Muscle layer of colon (tissue), 2 donors: ENCODE measurements around the gene L2HGDH.
A peak's percentile ranks its signal among the peaks of the same experiment; 100 is the strongest.
"Not testable (repeated sequence)": the region's sequence is repeated elsewhere in the genome, so short reads cannot be mapped to it uniquely, and the experiment has no call there.

ENCODE experiments used
- H3K27ac ChIP-seq: one replicate; pipeline ENCODE4 v1.7.0; 2013; ENCODE audit warnings: low read depth, mild to moderate bottlenecking, low read length, moderate library complexity
- H3K27me3 ChIP-seq, 2 donors: one replicate each; pipeline ENCODE4 v1.7.0; 2013; ENCODE audit warnings: low read length in 2 of 2, mild to moderate bottlenecking in 2 of 2; ENCODE audit not compliant: insufficient read depth in 2 of 2, control insufficient read depth in 1 of 2
- H3K36me3 ChIP-seq: one replicate; pipeline ENCODE4 v1.7.0; 2013; ENCODE audit warnings: mild to moderate bottlenecking, low read length; ENCODE audit not compliant: insufficient read depth
- H3K4me1 ChIP-seq: one replicate; pipeline ENCODE4 v1.7.0; 2013; ENCODE audit warnings: mild to moderate bottlenecking, low read length; ENCODE audit not compliant: insufficient read depth
- H3K4me3 ChIP-seq, 2 donors: one replicate each; pipeline ENCODE4 v1.7.0; 2013; ENCODE audit warnings: low read length in 2 of 2, low read depth in 1 of 2, mild to moderate bottlenecking in 1 of 2, moderate library complexity in 1 of 2
- H3K9ac ChIP-seq: one replicate; pipeline ENCODE4 v1.7.0; 2013; ENCODE audit warnings: low read length
- H3K9me3 ChIP-seq: one replicate; pipeline ENCODE4 v1.7.0; 2013; ENCODE audit warnings: mild to moderate bottlenecking, low read length
- donor health status: abdominal sarcoma.
- donor health status: Adenocarcinoma of cecum.

Gene L2HGDH

DNA sequence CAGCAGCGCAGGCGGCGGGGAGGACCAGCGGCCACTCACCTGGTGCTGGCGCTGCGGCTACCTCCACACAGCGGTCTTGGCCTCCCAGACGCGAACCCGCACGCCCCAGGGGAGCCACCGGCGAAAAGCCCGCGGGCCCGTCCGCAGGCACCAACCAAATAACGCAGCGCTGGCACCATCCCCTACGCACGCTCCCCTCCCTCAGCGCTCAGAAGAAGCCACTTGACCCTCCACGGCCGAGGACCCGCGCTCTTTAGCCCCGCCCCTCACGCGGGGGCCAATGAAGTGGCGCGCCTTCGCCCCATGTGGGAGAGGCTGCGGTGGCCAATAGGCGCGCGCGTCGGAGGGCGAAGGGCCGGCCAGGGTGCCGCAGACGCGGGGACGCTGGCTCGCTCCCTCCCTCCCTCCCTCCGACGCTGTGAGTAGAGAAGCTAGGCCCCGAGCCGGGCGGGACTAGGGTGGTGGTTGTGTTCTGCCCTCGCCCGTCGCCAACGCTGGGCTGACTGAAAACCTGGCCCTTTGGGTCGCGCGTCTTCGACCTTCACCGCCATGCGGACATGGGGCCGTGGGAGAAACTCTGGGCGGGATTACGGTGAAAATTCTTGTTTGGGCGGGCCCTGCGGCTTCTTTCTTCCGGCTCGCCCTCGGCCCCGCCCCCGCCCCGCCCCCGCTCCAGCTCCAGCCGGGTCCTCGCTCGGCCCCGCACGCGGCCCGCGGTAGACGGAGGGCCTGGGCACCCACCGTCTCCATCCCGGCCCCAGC lies at the start of gene L2HGDH, which contains the start of gene DMAC2L:
Gene L2HGDH, minus strand, starts transcription at position 258 of the 762 bp plus-strand sequence. Its CDS starts 79 bp downstream, at position 179.
Gene DMAC2L, plus strand, starts transcription at position 353 of the 762 bp plus-strand sequence. CDS start 9,164 bp downstream, outside the sequence.
- no peaks in the 10 kb centered on the region for H3K9me3 ChIP-seq
- peaks cover 15% of the 10 kb centered on the region for H3K4me1 ChIP-seq
- no peaks in the 10 kb centered on the region for H3K27me3 ChIP-seq
- H3K4me3 ChIP-seq: peak within 1 kb of the TSS; percentile 74 to 94
- H3K36me3 ChIP-seq: no peaks in the 10 kb centered on the region
- H3K27ac ChIP-seq: peak within 1 kb of the TSS; percentile 92
- H3K9ac ChIP-seq: peak within 1 kb of the TSS; percentile 63

DNA sequence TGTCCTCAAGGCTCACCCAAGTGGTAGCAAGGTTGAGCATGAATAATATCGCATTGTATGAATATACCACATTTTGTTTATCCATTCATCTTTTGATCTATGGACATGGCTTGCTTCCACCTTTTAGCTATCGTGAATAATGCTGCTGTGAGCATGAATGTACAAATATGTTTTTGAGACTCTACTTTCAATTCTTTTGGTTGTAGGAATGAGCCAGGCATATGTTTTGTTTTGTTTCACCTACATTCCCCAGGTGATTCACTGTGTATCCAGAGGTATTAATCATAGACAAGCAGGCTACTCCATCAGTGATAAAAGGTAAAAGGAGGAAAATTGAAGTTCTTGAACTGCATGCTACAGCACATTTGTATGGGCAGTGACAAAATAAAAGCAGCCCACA lies 48.8 kb upstream of the L2HGDH start:
- no peak overlapping the region for H3K9ac ChIP-seq
- no peaks in the 10 kb centered on the region for H3K9me3 ChIP-seq
- H3K36me3 ChIP-seq: no peaks in the 10 kb centered on the region
- no peaks in the 10 kb centered on the region for H3K27me3 ChIP-seq
- no peak overlapping the region for H3K27ac ChIP-seq
- no peak overlapping the region for H3K4me3 ChIP-seq
- H3K4me1 ChIP-seq: no peaks in the 10 kb centered on the region

DNA sequence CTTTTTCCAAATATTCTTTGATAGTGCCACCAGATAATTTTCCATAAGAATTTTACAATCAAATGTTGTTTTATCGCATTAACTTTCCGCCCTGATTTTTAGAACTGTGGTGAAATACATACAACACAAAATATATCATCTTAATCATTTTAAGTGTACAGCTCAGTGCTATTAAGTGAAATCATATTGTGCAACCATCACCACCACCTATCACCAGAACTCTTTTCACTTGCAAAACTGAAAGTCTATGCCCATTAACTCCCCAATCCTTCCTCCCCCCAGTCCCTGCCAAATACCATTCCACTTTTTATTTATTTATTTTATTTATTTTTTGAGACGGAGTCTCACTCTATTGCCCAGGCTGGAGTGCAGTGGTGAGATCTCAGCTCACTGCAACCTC lies 48.1 kb upstream of the L2HGDH start:
- Histone ChIP-seq H3K9me3 (no peaks in the 10 kb centered on the region), H3K4me1 (no peaks in the 10 kb centered on the region), H3K4me3 (no peak overlapping the region), H3K27me3 (no peaks in the 10 kb centered on the region), H3K36me3 (no peaks in the 10 kb centered on the region), H3K9ac (no peak overlapping the region), H3K27ac (no peak overlapping the region)

DNA sequence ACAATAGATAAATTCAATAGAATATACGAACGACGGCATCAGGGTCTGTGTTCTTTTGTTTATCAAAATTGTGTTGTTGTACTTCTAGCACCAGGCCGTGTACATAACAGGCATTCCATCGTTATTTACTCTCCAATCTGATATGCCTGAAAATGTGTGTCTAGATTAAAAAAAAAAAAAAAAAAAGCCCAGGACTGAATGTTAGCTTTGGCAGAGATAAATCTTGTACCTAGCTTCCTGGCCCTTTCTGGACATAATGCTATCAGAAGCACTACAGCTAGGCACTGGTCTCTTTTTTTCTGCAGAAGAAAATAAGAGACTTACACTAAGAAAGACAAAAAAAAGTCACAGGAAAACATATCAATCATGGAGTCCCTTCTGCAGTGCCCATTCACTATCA lies 47.6 kb upstream of the L2HGDH start:
- Histone ChIP-seq H3K9ac (no peak overlapping the region), H3K9me3 (no peaks in the 10 kb centered on the region), H3K4me1 (no peaks in the 10 kb centered on the region), H3K27ac (no peak overlapping the region), H3K4me3 (no peak overlapping the region), H3K27me3 (no peaks in the 10 kb centered on the region), H3K36me3 (no peaks in the 10 kb centered on the region)

DNA sequence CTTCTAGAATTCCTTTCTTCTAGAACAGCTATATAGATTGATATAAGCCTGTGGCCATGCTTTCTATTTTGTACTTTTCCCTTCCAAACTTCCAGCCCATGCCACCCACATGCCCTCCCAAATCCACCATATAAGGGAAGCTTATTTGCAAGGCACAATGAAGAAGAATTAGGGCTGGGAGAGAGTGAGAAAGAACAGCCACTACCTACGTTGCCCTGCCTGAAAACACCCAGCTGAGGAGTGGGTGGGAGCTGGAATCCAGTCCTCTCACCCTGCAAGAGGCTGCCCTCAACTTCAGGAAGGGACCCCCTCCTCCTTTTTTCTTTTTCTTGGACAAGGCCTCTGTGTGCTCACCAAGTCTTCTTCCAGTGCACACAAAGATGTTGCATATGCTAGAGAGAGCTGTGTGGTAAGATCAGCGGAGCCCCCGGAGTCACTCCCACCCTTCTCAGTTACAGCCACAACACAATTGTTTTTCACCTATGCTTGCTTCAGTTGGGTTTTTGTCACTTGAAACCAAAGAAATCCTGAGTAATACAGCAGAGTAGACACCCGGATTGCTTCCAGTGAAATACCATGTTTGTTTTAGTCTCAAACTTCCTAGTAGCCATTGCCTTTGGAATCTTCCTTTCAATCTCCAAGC lies 45.8 kb upstream of the L2HGDH start:
- H3K9ac ChIP-seq: no peak overlapping the region
- H3K36me3 ChIP-seq: no peaks in the 10 kb centered on the region
- H3K27ac ChIP-seq: no peak overlapping the region
- no peaks in the 10 kb centered on the region for H3K9me3 ChIP-seq
- H3K27me3 ChIP-seq: no peaks in the 10 kb centered on the region
- H3K4me3 ChIP-seq: no peak overlapping the region
- H3K4me1 ChIP-seq: peaks cover 3% of the 10 kb centered on the region

DNA sequence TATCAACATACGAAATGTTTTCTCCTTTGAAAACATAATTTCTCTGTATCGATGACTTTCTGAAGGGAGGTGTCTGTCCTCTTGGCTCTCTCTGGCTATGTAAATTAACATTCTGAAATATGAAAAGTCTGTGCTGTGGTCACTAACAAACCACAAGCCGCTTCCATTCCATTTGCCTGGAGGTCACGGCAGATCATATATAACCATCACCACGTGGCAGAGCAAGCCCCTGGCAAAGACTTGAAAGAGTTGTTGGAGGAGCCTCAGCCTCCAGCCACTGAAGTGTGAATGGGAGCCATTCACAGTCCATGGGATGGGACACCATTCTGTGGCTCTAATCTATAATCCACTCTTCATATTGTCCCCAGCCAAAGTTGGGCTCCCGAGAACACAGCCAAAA lies 45.1 kb upstream of the L2HGDH start:
- Histone ChIP-seq H3K9me3 (no peaks in the 10 kb centered on the region), H3K27me3 (no peaks in the 10 kb centered on the region), H3K9ac (no peak overlapping the region), H3K4me3 (no peak overlapping the region), H3K36me3 (no peaks in the 10 kb centered on the region), H3K27ac (no peak overlapping the region), H3K4me1 (peaks cover 6% of the 10 kb centered on the region)

DNA sequence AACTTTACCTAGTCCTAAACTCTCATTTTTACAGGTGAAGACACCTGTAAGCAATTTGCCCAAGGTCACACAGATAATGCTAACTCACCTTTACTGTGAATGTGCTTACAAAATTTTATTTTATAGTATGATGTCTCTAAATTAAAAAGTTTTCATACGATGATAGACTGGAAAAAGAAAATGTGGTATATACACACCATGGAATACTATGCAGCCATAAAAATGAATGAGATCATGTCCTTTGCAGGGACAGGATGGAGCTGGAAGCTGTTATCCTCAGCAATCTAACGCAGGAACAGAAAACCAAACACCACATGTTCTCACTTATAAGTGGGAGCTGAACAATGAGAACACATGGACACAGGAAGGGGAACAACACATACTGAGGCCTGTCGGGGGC lies 44.3 kb upstream of the L2HGDH start:
- H3K9me3 ChIP-seq, H3K27me3 ChIP-seq, H3K27ac ChIP-seq, H3K9ac ChIP-seq, H3K4me3 ChIP-seq, H3K36me3 ChIP-seq, H3K4me1 ChIP-seq: not testable (repeated sequence)

DNA sequence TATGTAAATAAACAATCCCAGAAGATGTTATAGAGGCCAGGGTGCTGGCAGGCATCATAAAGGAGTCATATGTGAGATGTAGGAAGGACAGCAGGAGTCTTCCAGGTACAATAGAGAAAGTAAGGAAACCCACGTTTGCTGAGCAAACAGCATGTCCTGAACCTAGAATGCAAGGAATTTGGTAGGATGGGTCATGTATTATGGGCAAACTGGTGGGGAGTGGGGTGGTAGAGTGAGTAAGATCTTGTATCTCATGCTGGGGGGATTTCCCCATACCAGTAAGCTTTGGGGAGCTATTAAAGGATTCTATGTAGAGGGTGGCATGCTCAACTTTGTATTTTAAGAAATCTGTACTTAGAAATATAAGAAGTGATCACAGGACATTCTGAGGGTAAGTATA lies 43.7 kb upstream of the L2HGDH start:
- Histone ChIP-seq H3K27ac (no peak overlapping the region), H3K9ac (no peak overlapping the region), H3K36me3 (no peaks in the 10 kb centered on the region), H3K27me3 (no peaks in the 10 kb centered on the region), H3K4me1 (peaks cover 6% of the 10 kb centered on the region), H3K9me3 (no peaks in the 10 kb centered on the region), H3K4me3 (no peak overlapping the region)

DNA sequence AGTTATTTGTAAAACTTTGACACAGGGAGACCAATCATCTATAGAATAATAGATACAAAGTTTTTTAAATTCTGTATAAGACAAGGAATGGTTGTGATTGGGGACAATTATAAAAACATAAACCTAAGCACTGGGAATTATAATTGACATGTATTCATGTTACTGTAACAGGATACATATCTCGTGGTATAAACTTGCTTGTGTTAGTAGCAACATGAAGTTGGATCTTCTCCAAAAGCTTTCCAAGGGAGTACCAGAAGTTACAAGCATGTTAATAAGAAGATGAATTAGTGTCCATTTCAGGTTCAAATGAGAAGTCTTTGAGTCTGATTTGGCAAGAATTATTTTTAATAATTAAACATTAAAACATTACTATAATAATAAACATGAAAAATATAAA lies 42.5 kb upstream of the L2HGDH start:
- H3K36me3 ChIP-seq: no peaks in the 10 kb centered on the region
- no peaks in the 10 kb centered on the region for H3K9me3 ChIP-seq
- H3K9ac ChIP-seq: no peak overlapping the region
- no peak overlapping the region for H3K4me3 ChIP-seq
- H3K27ac ChIP-seq: no peak overlapping the region
- peaks cover 6% of the 10 kb centered on the region for H3K4me1 ChIP-seq
- H3K27me3 ChIP-seq: no peaks in the 10 kb centered on the region

DNA sequence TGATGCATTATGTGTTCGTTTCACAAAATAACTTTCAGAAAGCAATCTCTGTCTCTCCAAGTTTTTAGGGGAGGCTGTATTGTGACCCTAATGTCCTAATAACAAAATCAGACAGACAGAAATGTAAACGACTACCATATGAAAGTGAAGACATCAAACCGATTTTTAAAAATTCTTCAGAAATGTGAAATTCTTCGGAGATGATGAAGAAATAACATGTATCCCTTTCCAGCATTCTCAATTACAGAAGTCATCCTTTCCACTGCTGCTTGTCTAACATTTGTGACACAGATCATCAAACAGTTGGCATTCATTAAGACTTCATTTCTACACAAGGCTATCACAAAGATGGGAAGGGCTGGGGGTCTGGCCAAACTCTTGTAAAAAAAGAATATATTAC lies 41.1 kb upstream of the L2HGDH start:
- no peak overlapping the region for H3K9ac ChIP-seq
- no peaks in the 10 kb centered on the region for H3K36me3 ChIP-seq
- peaks cover 6% of the 10 kb centered on the region for H3K4me1 ChIP-seq
- no peak overlapping the region for H3K27ac ChIP-seq
- no peaks in the 10 kb centered on the region for H3K9me3 ChIP-seq
- no peaks in the 10 kb centered on the region for H3K27me3 ChIP-seq
- no peak overlapping the region for H3K4me3 ChIP-seq

DNA sequence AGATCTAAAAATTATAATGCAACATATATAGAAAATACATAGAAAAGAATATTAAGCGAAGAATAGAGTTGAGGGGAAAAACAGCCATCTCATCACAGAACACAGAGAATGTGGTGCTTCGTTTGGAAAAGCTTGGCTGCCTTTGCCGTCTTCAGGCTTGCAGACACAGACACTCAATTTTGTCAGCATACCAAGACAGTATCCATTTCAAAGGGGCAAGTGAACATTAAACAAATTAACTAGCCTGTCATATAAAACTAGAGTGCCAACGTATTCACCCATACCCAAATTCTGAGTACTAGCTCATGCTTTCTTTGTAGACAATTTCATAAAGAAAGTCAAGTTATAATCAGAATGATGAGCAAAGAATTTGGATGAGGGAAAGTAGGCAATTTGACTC lies 40.6 kb upstream of the L2HGDH start:
- no peak overlapping the region for H3K4me3 ChIP-seq
- H3K27ac ChIP-seq: no peak overlapping the region
- peaks cover 6% of the 10 kb centered on the region for H3K4me1 ChIP-seq

DNA sequence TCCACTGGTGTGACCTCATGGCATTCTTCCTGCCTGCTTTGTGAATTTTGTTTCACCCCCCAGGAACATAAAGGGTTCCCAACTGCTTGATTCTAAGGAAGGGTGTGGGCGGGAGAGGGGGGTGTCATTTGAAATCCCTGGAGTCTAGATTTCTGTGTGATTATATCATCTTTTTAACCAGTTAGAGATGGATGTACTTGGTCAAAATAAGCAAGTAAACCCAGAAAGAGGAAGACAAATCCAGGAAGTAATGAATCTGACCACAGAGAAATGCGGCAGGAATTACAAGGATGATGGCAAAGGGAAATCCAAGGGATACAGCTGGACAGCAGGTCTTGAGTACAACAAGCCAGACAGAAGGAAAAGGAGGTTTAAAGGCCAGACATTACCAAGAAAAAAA lies 38.9 kb upstream of the L2HGDH start:
- Histone ChIP-seq H3K9me3 (no peaks in the 10 kb centered on the region), H3K4me3 (no peak overlapping the region), H3K36me3 (no peaks in the 10 kb centered on the region), H3K27ac (no peak overlapping the region), H3K9ac (no peak overlapping the region), H3K27me3 (no peaks in the 10 kb centered on the region), H3K4me1 (peaks cover 8% of the 10 kb centered on the region)

More for the DNA sequence above, 40.6 kb upstream of the L2HGDH start:
- Histone ChIP-seq H3K27me3 (no peaks in the 10 kb centered on the region), H3K9me3 (no peaks in the 10 kb centered on the region), H3K36me3 (no peaks in the 10 kb centered on the region), H3K9ac (no peak overlapping the region)
